K562 (cell line): ENCODE measurements around the gene RUNX1. TPM values are rescaled to one million over a fixed set of nuclear protein-coding genes. Genes with fewer than 3 reads are reported as not detected.

Source experiments
- BCL6 ChIP-seq: fragments of 250-450 bp; sonication (Bioruptor Pico); IDR thresholded peaks from 2 replicates; pipeline ENCODE4 v1.4.0; 2020
- BRCA1 ChIP-seq, 2 experiments: fragments of 450-650 bp in 1 of 2; sonication (generic) in 1 of 2; formaldehyde crosslinking in 1 of 2; IDR thresholded peaks; 2 replicates each; pipeline versions ENCODE4 v1.5.0 to v1.6.1; 2017 to 2020; ENCODE audit warnings: mild to moderate bottlenecking in 1 of 2, missing genetic modification reagents in 1 of 2
- CBX8 ChIP-seq: fragments of 200-600 bp; sonication (generic); IDR thresholded peaks from 2 replicates; pipeline ENCODE4 v1.6.1; 2012; ENCODE audit warnings: borderline replicate concordance, mixed run types, low read depth, mild to moderate bottlenecking, moderate library complexity, mixed read lengths, low read length, control low read depth, inconsistent platforms; ENCODE audit not compliant: poor library complexity, severe bottlenecking; ENCODE audit errors: extremely low read depth
- CCAR2 ChIP-seq: fragments of 200-400 bp; formaldehyde crosslinking; IDR thresholded peaks from 2 replicates; pipeline ENCODE4 v1.6.1; 2017; ENCODE audit warnings: mild to moderate bottlenecking, low read depth, low read length
- ELK3 ChIP-seq: fragments of 450-650 bp; formaldehyde crosslinking; IDR thresholded peaks from 2 replicates; pipeline ENCODE4 v1.4.0; 2020; ENCODE audit warnings: mild to moderate bottlenecking
- HINFP ChIP-seq: fragments of 450-650 bp; conservative IDR thresholded peaks from 2 replicates; pipeline ENCODE4 v1.6.1; 2016; ENCODE audit warnings: missing genetic modification characterization, low read depth, mild to moderate bottlenecking, control low read depth, missing compliant biosample characterization
- KDM2B ChIP-seq: fragments of 250-450 bp; sonication (Bioruptor Pico); IDR thresholded peaks from 2 replicates; pipeline ENCODE4 v1.8.0; 2021; ENCODE audit warnings: mild to moderate bottlenecking, moderate library complexity
- MTF1 ChIP-seq: fragments of 250-450 bp; sonication (Bioruptor Pico); IDR thresholded peaks from 2 replicates; pipeline ENCODE4 v1.9.0; 2021; ENCODE audit warnings: moderate library complexity, mild to moderate bottlenecking, inconsistent platforms, borderline replicate concordance
- REST ChIP-seq, 2 experiments: fragments of 450-650 bp; formaldehyde crosslinking in 1 of 2; IDR thresholded peaks; 2 replicates each; pipeline versions ENCODE4 v1.4.0 to v1.6.1; 2014 to 2020; ENCODE audit warnings: mild to moderate bottlenecking in 2 of 2, borderline replicate concordance in 1 of 2, low read depth in 1 of 2
- U2AF2 ChIP-seq: fragments of 200-400 bp; formaldehyde crosslinking; optimal IDR thresholded peaks from 2 replicates; pipeline ENCODE3; 2017; ENCODE audit warnings: low read depth, mild to moderate bottlenecking, low read length
- WHSC1 ChIP-seq: IDR thresholded peaks from one replicate; pipeline ENCODE4 v1.6.1; 2012; ENCODE audit warnings: low read length, control low read depth, inconsistent platforms
- ZNF316 ChIP-seq: fragments of 450-650 bp; IDR thresholded peaks from 2 replicates; pipeline ENCODE4 v1.6.1; 2016
- ZNF449 ChIP-seq: fragments of 250-450 bp; sonication (Bioruptor Pico); IDR thresholded peaks from 2 replicates; pipeline ENCODE4 v1.8.0; 2022; ENCODE audit warnings: moderate library complexity, mild to moderate bottlenecking, inconsistent platforms
- ZNF583 ChIP-seq: fragments of 250-450 bp; sonication (Bioruptor Pico); IDR thresholded peaks from 2 replicates; pipeline ENCODE4 v1.4.0; 2020
- polyA plus RNA-seq, 8 experiments: library from polyadenylated mRNA; depleted of rRNA in 4 of 8; stranded (reverse) in 5 of 8; unstranded in 3 of 8; fragments of >200 nt; fragmentation: Nextera tagmentation in 2 of 8; fragmentation: Illumina TruSeq in 1 of 8; extraction: Ambion mirVana in 2 of 8; extraction: Trizol in 1 of 8; gene quantifications; 2 replicates each; pipeline versions ENCODE4 v1.2.1 to v1.2.3, GENCODE V29; 2011 to 2014; ENCODE audit warnings: inconsistent platforms in 1 of 8, missing spikeins in 1 of 8
- total RNA-seq, 7 experiments: library from RNA; depleted of rRNA in 6 of 7; stranded (reverse); fragments of >200 nt in 6 of 7; fragmentation: Illumina TruSeq in 2 of 7; extraction: Trizol in 2 of 7; gene quantifications; 2 replicates each; pipeline versions ENCODE4 v1.2.1 to v1.2.3, GENCODE V29; 2011 to 2021; ENCODE audit warnings: low replicate concordance in 1 of 7

RUNX1 gene
- total and polyA plus RNA-seq, 9 of the 15 experiments (the other 6 are each of a cell fraction or from before 2014, with no cell fraction given) = 2.2 to 68.6 (median 17.8) TPM

- TF ChIP-seq BRCA1 (IDR thresholded peaks at IDR 0.05) (no peak), BRCA1 (CRISPR knock-in tag; IDR thresholded peaks at IDR 0.05) (no peak), ZNF449 (CRISPR knock-in tag) (peak; percentile 82), U2AF2 (no peak), WHSC1 (no peak), CCAR2 (no peak), ELK3 (CRISPR knock-in tag) (no peak; the same call in 1 of the 2 replicates), BCL6 (CRISPR knock-in tag) (peak; percentile 84), ZNF583 (peak; percentile 79), REST (IDR thresholded peaks at IDR 0.05; ENCODE audit: borderline replicate concordance) (peak; percentile 57), REST (CRISPR knock-in tag; IDR thresholded peaks at IDR 0.05; ENCODE audit: low read depth) (0 out of 2 replicates have a peak, but pooled peaks have one; percentile 44), CBX8 (no peak), MTF1 (CRISPR knock-in tag) (no peak), KDM2B (no peak), HINFP (tag) (no peak), ZNF316 (peak; percentile 77)
These were observed 140.6 kb downstream of the RUNX1 start (continued) for GRCh38 chr21:34908419-34909055.
